Lung (tissue), 12 donors: ENCODE data around the gene B3GNT5. TPM values are rescaled to one million over a fixed set of nuclear protein-coding genes. Genes with fewer than 3 reads are reported as not detected.

ENCODE experiments used
- ATAC-seq: fragments of 200-7000 bp; cut with Tn5 transposase; one replicate; pipeline ENCODE4 v1.9.1; 2020; ENCODE audit warnings: moderate number of reproducible peaks; ENCODE audit not compliant: insufficient read depth, low FRiP score
- DNase-seq, 3 donors: peaks; one replicate each; pipeline ENCODE4 v3.0.0-alpha.2; 2013 to 2017
- H3K27ac ChIP-seq, 2 donors: one replicate each; pipeline ENCODE4 v1.5.1; 2013; ENCODE audit warnings: mild to moderate bottlenecking in 2 of 2, moderate library complexity in 2 of 2, control low read depth in 1 of 2, inconsistent platforms in 1 of 2, low read depth in 1 of 2, low read length in 1 of 2
- H3K27me3 ChIP-seq, 3 donors: one replicate each; pipeline ENCODE4 v1.5.1; 2013; ENCODE audit warnings: low read length in 2 of 3; ENCODE audit not compliant: control insufficient read depth in 3 of 3, insufficient read depth in 3 of 3
- H3K36me3 ChIP-seq, 4 donors: one replicate each; pipeline ENCODE4 v1.5.1; 2013; ENCODE audit warnings: low read length in 4 of 4, mild to moderate bottlenecking in 1 of 4, moderate library complexity in 1 of 4; ENCODE audit not compliant: control insufficient read depth in 4 of 4, insufficient read depth in 4 of 4
- H3K4me1 ChIP-seq, 5 donors: one replicate each; pipeline ENCODE4 v1.5.1; 2013; ENCODE audit warnings: low read length in 5 of 5, mild to moderate bottlenecking in 2 of 5, moderate library complexity in 1 of 5; ENCODE audit not compliant: control insufficient read depth in 5 of 5, insufficient read depth in 5 of 5
- H3K4me3 ChIP-seq: one replicate; pipeline ENCODE4 v1.5.1; 2013; ENCODE audit warnings: mild to moderate bottlenecking, control low read depth, moderate library complexity
- H3K9ac ChIP-seq, 2 donors: one replicate each; pipeline ENCODE4 v1.5.1; 2013; ENCODE audit warnings: low read length in 2 of 2, control low read depth in 1 of 2; ENCODE audit not compliant: insufficient read depth in 1 of 2
- H3K9me3 ChIP-seq, 4 donors: one replicate each; pipeline ENCODE4 v1.5.1; 2013; ENCODE audit warnings: low read length in 3 of 4, mild to moderate bottlenecking in 1 of 4, moderate library complexity in 1 of 4; ENCODE audit not compliant: control insufficient read depth in 4 of 4, insufficient read depth in 3 of 4
- WGBS, 2 donors: extraction: QIAGEN DNeasy Blood & Tissue Kit; methylation state at CpG; one replicate each; pipeline ENCODE4 v1.1.7; 2013; 5-methylcytosine and 5-hydroxymethylcytosine counted together
- polyA plus RNA-seq, 2 donors: library from polyadenylated mRNA; stranded (reverse); fragments of 200-250 nt; gene quantifications; one replicate each; pipeline ENCODE4 v1.2.1, GENCODE V29; 2013
- total RNA-seq, 2 donors: library from RNA; depleted of rRNA in 1 of 2; stranded (reverse); fragments of >200 nt in 1 of 2; gene quantifications; one replicate each; pipeline ENCODE4 v1.2.1, GENCODE V29; 2014 to 2021
- TF ChIP-seq, protein P1 (sequence below): IDR thresholded peaks from 2 replicates; pipeline ENCODE4 v1.5.1; 2012; ENCODE audit warnings: mild to moderate bottlenecking; ENCODE audit errors: control extremely low read depth, extremely low read depth
- donor health status: control.
- donor health status: control.
- donor health status: Bipolar disorder and iron deficiency.
- donor health status: healthy.
- donor health status: DM: yes; HTN: yes; CAD: no.

Gene B3GNT5
- total and polyA plus RNA-seq, 4 donors: 13.5 to 43.1 (median 26.8) TPM

DNA sequence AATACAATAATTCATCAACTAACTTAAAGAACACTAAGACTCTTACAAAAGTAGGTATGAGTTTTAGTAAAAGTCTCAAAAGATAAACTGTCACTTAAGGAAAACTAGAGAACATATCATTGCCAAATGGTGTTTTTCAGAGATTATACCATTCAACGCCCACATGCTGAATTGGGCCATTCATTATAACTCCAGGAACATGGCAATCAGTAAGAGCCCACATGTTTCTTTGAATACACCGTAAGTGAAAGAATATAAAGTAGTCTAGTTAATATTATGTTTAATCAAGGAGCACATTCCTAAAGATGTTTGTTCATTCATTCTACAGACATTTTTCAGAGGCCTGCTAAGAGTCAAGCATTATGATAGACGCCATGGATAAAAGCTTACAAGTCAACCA, 22.9 kb downstream of the B3GNT5 start:
- TF ChIP-seq, protein P1, sequence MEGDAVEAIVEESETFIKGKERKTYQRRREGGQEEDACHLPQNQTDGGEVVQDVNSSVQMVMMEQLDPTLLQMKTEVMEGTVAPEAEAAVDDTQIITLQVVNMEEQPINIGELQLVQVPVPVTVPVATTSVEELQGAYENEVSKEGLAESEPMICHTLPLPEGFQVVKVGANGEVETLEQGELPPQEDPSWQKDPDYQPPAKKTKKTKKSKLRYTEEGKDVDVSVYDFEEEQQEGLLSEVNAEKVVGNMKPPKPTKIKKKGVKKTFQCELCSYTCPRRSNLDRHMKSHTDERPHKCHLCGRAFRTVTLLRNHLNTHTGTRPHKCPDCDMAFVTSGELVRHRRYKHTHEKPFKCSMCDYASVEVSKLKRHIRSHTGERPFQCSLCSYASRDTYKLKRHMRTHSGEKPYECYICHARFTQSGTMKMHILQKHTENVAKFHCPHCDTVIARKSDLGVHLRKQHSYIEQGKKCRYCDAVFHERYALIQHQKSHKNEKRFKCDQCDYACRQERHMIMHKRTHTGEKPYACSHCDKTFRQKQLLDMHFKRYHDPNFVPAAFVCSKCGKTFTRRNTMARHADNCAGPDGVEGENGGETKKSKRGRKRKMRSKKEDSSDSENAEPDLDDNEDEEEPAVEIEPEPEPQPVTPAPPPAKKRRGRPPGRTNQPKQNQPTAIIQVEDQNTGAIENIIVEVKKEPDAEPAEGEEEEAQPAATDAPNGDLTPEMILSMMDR: no peak
- H3K9ac ChIP-seq: no peak overlapping the region
- no peak overlapping the region for H3K27ac ChIP-seq
- WGBS, 2 donors: 66 to 74% methylated on average over 3 of the region's 3 CpGs
- H3K27me3 ChIP-seq: no peaks in the 10 kb centered on the region
- no peak for ATAC-seq
- no peaks in the 10 kb centered on the region for H3K9me3 ChIP-seq
- DNase-seq: no peak
- H3K36me3 ChIP-seq: peaks cover 0 to 3% (median under 1%) of the 10 kb centered on the region in 4 donors
- H3K4me1 ChIP-seq: peaks cover 0 to 10% (median 0%) of the 10 kb centered on the region in 5 donors
- no peak overlapping the region for H3K4me3 ChIP-seq

DNA sequence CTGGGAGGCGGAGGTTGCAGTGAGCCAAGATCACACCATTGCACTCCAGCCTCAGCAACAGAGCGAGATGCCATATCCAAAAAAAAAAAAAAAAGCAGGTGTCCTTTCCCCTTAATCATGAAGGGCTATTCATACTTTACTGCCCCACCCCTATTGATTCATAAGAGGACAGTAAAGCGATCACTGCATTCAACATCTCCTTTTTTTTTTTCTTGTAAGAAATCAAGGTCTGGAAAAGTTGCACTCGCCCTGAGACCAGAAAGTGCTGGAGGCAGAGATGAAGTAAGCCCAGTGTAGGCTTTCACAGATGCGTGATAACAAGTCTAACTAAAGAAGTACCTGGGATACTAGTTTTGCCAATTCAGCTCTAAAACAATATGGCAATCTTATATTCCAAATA, 24.2 kb downstream of the B3GNT5 start:
- H3K4me3 ChIP-seq: no peak overlapping the region
- H3K27ac ChIP-seq: no peak overlapping the region
- no peaks in the 10 kb centered on the region for H3K9me3 ChIP-seq
- DNase-seq (no peak), ATAC-seq (no peak)
- no peak overlapping the region for H3K9ac ChIP-seq
- H3K27me3 ChIP-seq: no peaks in the 10 kb centered on the region
- H3K4me1 ChIP-seq: peaks cover 0 to 10% (median 0%) of the 10 kb centered on the region in 5 donors
- TF ChIP-seq, protein P1: no peak
- 96 to 98% methylated on average over 5 of the region's 5 CpGs for WGBS, 2 donors
- H3K36me3 ChIP-seq: peaks cover 0 to 3% (median 0%) of the 10 kb centered on the region in 4 donors

DNA sequence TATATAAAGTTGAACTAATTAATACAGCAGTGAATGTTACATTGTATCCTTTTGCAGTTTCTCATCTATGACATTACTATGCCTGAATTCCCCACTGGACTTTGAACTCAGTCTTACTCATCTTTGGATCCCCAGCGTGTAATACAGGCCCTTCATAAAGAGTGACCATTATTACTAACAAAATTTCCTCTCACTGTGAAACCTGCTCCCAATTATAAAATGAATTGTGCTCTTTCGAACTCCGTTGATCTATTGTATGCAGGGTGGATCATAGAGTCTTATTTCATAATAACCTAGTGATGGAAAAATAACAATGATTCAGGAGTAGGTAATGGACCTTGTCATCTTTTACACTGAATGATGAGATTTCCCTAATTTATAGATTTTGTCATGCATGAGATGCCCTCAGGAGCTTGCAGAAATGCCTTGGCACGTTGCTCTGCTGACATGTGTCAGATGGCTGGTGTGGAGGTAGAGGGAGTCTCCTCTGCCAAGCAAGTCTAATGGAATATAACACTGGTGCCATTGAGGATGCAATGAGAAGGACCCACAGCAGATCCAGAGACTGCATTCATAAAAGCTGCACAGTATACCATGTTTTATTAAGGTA, 25.5 kb downstream of the B3GNT5 start:
- TF ChIP-seq, protein P1: no peak
- 92 to 93% methylated on average over 4 of the region's 4 CpGs for WGBS, 2 donors
- no peak for ATAC-seq
- Histone ChIP-seq H3K36me3 (peaks cover 0 to 2% (median 0%) of the 10 kb centered on the region in 4 donors), H3K9ac (no peak overlapping the region), H3K27me3 (no peaks in the 10 kb centered on the region), H3K4me3 (no peak overlapping the region), H3K9me3 (no peaks in the 10 kb centered on the region), H3K4me1 (peaks cover 0 to 10% (median 0%) of the 10 kb centered on the region in 5 donors), H3K27ac (no peak overlapping the region)
- DNase-seq: no peak

DNA sequence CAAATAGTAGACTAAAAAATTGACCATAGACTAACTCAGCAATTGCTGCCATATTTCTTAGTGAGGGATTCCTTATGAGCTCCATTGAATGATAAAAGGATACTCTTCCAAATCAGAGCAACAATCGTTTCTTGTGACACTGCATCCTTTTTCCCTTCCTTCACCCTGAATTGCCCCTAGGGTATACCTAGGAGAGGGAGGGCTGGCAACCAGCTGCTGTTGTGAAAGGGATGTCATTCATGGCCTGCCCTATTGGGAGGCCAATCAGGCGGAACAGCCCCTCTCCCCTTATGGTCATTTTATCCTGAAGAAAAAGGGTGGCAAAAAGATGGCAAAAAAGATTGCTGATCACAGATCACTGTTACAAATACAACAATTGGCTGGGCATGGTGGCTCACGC, 26.3 kb downstream of the B3GNT5 start:
- H3K9ac ChIP-seq: no peak overlapping the region
- TF ChIP-seq, protein P1: no peak
- no peak overlapping the region for H3K4me3 ChIP-seq
- no peak for DNase-seq
- peaks cover 0 to 10% (median 0%) of the 10 kb centered on the region in 5 donors for H3K4me1 ChIP-seq
- 90 to 94% methylated on average over 3 of the region's 3 CpGs for WGBS, 2 donors
- ATAC-seq: no peak
- H3K9me3 ChIP-seq: no peaks in the 10 kb centered on the region
- no peak overlapping the region for H3K27ac ChIP-seq
- no peaks in the 10 kb centered on the region for H3K36me3 ChIP-seq
- H3K27me3 ChIP-seq: no peaks in the 10 kb centered on the region
